HG02938 (cell line): Measurements from ENCODE around the gene BRICD5.

ENCODE experiments used
- ATAC-seq: cut with Tn5 transposase; IDR thresholded peaks from one replicate; pipeline ENCODE4 v1.9.1; 2021; ENCODE audit warnings: mild to moderate bottlenecking, moderate library complexity; ENCODE audit not compliant: unreplicated experiment

BRICD5 gene

DNA sequence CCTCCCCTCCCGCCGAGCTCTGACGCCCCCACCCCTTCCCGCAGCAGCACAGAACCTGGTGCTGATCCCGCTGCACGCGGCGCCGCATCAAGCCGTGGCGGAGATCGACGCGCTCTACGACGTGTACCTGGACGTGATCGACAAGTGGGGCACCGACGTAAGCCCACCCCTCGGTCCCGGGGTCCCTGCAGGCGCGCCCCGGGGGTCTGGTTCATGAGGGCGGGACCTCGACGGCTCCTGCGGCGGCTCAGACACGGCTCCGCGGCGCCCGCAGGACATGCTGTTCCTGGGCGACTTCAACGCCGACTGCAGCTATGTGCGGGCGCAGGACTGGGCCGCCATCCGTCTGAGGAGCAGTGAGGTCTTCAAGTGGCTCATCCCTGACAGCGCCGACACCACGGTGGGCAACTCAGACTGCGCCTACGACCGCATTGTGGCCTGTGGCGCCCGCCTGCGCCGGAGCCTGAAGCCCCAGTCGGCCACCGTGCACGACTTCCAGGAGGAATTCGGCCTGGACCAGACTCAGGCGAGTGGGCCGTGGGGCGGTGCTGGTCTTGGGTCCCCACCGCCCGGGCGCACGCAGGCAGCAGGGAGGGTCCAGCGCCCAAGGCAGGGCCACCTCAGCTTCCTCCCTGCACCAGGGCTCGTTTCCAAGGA lies 27.0 kb upstream of the BRICD5 start:
- no peak for ATAC-seq

DNA sequence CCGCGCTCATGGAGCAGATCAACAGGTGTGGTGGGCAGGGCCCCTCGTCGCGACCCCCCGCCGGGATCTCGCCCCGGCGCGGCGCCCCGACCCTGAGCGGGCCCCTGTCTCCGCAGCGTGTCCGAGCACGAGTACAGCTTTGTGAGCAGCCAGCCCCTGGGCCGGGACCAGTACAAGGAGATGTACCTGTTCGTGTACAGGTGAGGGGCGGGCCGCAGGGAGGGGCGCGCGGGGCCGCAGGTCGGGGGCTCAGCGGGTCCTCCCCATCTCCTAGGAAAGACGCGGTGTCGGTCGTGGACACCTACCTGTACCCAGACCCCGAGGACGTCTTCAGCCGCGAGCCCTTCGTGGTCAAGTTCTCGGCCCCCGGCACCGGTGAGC lies 26.4 kb upstream of the BRICD5 start:
- no peak for ATAC-seq

- ATAC-seq, result no peak
Measured at GRCh38 chr16:2236337-2237101, 25.9 kb upstream of the BRICD5 start, which contains the start of gene DNASE1L2. Gene DNASE1L2 (plus strand): TSS chr16:2236444. CDS start chr16:2236817, 373 bp downstream.

- ATAC-seq, result no peak
Measured at GRCh38 chr16:2235695-2236336, 25.2 kb upstream of the BRICD5 start.

DNA sequence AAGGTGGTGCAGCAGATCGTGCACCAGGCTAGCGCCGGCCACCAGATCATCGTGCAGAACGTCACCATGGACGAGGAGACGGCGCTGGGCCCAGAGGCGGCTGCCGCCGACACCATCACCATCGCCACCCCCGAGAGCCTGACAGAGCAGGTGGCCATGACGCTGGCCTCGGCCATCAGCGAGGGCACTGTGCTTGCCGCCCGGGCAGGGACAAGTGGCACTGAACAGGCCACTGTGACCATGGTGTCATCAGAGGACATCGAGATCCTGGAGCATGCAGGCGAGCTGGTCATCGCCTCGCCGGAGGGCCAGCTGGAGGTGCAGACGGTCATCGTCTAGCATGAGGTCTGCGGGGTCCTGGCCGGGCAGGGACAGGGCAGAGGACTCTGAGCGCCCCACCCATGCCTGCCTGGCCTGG lies 24.6 kb upstream of the BRICD5 start:
- ATAC-seq, result no peak

GRCh38 chr16:2234813-2235170 lies 24.1 kb upstream of the BRICD5 start:
- no peak for ATAC-seq

DNA sequence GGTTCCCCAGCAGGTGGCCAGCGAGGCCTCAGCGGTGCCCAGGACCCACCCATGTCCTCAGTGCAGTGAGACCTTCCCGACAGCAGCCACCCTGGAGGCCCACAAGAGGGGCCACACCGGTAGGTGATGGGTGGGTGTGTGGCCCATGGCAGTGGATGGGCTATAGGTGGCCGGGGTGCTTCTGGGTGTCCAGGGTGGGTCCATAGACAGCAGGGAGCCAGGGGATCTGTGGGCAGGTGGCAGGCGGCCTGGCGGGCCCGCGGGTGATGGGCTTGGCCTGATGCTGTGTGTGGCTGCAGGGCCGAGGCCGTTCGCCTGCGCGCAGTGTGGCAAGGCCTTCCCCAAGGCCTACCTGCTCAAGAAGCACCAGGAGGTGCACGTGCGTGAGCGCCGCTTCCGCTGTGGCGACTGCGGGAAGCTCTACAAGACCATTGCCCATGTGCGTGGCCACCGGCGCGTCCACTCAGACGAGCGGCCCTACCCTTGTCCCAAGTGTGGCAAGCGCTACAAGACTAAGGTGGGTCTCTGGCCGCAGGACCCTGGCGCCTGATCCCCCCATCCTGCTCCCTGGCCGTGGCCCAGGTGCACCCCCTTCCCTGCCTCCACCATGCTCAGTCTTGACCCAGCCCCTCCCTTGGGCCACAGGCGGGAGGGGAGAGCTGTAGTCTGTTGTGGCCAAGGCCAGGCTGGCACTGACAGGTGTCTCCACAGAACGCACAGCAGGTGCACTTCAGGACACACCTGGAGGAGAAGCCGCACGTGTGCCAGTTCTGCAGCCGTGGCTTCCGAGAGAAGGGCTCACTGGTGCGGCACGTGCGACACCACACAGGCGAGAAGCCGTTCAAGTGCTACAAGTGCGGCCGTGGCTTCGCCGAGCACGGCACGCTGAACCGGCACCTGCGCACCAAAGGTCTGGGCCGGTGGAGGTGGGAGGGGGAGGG lies 23.5 kb upstream of the BRICD5 start:
- no peak for ATAC-seq

DNA sequence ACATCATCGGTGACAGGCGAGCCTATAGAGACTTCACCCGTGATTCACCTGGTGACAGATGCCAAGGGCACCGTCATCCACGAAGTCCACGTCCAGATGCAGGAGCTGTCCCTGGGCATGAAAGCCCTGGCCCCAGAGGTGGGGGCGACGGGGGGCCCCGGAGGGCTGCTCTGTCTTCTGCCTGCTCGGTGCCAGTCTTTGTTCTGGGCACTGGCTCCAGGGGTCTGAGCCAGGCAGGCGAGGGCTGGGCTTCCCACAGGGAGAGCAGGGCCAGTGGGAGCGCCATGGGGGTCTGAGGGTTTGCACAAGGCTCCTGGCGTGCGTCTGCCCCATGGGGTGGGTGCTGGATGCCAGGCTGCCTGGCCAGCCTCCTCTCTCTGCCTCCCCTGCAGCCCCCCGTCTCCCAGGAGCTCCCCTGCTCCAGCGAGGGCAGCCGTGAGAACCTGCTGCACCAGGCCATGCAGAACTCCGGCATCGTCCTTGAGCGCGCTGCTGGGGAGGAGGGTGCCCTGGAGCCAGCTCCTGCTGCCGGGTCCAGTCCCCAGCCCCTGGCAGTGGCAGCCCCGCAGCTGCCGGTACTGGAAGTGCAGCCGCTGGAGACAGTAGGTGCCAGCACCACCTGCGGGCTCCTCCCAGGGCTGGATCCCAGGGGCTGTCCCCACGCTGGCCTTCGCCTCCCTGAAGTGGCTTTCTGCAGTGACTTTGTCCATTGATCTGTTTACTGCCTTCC lies 22.5 kb upstream of the BRICD5 start:
- ATAC-seq, result no peak

DNA sequence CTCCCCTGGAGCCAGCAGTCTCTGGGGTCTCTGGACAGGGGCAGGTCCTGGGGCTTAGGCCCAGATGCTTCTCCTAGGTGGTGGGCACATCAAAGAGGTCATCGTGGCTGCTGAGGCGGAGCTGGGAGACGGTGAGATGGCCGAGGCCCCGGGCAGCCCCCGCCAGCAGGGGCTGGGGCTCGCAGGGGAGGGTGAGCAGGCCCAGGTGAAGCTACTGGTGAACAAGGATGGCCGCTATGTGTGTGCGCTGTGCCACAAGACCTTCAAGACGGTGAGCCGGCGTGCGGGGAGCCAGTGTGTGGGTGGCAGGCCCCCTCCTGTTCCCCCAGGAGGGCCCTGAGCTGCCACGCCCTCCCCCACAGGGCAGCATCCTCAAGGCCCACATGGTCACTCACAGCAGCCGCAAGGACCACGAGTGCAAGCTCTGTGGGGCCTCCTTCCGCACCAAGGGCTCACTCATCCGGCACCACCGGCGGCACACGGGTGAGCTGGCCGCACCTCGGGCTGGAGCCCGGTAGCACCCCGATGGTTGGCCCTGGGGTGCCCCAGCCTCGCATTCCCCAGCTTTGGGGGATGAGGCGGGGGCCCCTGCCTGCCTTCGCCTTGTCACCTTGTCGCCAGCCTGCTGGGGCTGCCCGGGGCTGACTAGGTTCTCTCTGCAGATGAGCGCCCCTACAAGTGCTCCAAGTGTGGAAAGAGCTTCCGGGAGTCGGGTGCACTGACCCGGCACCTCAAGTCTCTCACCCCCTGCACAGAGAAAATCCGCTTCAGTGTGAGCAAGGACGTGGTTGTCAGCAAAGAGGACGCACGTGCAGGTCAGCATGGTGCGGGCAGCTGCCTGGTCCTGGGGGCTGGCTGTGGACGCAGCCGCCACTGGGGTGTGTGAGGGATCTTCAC lies 21.7 kb upstream of the BRICD5 start:
- no peak for ATAC-seq

DNA sequence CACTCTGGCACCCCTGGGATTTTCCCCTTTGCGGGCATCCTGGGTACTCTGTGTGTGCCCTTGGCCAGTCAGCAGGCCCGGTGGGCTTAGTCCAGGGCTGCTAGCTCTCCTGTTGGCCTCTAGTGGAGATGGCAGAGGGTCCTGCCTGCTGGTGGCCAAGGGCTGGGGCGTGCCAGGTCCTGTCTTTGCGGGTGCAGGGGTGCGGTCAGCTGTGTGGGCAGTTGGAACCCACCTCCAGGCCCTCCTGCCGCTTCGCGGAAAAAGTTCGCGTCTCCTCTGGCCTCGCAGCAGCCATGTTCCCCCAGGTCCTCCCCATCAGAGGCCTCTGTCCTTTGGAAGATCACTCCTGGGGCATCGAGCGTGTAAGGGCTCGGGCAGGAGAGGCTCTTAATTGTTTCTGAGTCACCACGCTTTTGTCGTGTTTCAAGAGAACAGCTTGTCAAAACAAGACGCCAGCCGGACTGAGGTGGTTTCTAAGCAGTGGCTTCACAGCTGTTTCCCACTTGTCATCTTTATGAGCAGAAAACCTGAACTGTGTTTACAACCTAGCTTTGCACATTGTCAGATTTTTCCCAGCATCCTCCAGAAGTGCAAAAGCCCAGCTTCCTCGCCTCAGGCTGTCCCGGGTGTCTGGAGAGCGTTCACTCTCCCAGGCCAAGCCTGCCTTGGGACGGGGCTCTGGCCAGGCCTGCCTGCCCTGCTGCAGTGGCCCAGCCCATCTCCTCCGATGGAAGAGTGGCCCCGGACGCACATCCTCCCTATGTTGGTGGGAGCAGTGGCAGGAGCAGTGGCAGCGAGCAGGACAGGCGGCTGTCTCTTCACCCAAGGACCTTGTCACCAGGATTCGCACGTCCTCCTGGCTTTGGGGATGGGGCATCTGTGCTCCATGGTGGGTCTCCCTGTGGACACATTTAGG lies 20.6 kb upstream of the BRICD5 start:
- ATAC-seq, result no peak

- ATAC-seq, result no peak
Measured at GRCh38 chr16:2230376-2230775, 19.7 kb upstream of the BRICD5 start.

- no peak for ATAC-seq
Measured at GRCh38 chr16:2229632-2230250, 19.1 kb upstream of the BRICD5 start.

DNA sequence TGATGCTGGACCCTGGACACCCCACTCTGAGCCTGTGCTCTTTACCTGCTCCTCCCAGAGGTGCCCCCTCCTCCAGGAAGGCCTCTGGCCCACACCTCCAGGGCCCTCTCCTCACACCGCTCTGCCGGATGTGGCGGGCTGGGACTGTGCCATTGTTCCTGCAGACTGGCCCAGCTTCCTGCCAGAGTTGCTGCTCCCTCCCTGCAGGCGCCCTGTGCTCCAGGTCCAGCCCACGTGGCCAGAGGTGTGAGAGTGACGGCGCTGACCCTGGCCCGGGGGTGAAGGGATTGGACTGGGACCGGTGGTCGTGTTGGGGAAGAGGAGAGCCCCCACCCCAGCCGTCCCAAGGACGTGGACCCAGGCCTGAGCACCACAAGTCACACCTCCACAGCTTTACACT lies 18.4 kb upstream of the BRICD5 start:
- no peak for ATAC-seq

DNA sequence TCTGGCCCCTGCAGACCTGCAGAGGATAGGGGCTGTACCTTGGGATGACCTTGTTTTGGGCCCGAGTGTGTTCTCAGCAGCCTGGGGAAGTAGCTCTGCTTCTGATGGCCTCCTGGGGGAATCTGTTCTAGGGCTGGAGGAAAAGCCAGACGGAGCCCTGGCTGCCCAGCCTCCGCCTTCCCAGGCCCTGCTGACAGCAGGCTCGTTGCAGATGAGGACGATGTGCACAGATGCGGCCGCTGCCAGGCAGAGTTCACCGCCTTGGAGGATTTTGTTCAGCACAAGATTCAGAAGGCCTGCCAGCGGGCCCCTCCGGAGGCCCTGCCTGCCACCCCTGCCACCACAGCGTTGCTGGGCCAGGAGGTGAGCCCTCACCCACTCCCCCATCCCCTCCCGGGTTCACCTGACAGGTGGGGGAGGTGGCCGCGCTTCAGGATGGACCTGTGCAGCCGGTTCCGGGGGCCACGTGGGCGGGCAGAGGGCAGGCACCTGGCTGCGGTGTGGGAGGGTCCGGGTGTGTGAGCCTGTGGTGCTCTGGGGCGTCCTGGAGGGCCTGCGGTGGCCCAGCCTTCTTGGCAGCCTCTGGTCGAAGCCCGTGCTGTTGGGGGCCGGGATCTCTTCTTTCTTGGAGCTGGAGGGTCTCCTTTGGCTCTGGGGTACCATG lies 17.6 kb upstream of the BRICD5 start:
- ATAC-seq, result no peak

- no peak for ATAC-seq
Measured at GRCh38 chr16:2226918-2227317, 16.3 kb upstream of the BRICD5 start.

DNA sequence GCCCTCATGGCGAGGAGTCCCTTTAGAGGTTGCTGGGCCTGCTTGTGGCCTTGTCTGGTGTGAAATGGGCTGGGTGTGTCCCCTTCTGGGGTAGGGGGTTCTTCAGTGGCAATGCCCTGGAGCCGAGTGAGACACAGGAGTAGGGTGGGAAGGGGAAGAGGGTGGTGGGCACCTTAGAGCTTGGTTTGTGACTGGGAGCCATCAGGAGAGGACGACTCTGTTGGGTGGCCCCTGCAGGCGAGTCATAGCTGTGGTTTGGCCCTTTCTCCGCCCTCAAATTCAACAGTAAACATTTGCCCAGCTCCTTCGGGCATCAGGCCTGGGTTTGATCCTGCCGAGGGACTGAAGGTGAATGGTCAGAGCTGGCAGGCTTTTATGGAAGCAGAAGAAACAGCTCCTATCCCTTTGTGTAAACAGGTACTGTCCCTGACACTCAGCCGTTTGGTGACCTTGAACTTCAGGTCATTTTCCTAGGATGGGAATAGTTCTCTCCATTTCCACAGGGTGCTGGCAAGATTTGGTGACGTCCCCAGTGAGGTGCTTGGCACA lies 15.7 kb upstream of the BRICD5 start:
- ATAC-seq, result no peak

GRCh38 chr16:2223942-2224486 lies 13.4 kb upstream of the BRICD5 start:
- peak; percentile 23 for ATAC-seq
